ENCODE results near the gene HAGHL. TPM values are rescaled to one million over a fixed set of nuclear protein-coding genes. Genes with fewer than 3 reads are reported as not detected.
A peak's percentile ranks its signal among the peaks of the same experiment; 100 is the strongest.

Gene HAGHL
- total RNA-seq, 1 experiment from 2014 or later: 6.8 TPM

DNA sequence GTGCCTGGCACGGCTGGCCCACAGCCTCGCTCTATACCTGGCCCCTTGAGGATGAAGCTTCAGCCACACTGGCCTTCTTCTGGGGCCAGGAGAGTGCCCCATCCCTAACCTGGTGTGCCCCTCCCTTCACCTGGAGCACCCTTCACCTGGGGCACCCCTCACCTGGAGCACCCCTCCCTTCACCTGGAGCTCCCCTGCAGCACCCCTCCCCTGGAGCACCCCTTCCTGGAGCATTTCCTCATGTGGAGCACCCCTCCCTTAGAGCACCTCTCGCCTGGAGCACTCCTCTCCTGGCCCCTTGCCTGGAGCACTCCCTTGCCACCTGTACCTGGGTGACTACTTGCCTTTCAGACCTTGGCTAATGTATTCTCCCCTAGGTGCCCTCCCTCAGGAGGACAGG is 18.9 kb upstream of the HAGHL start:
- H3K9me3 Mint-ChIP-seq (ENCODE audit: unreplicated experiment): no peaks in the 10 kb centered on the region

DNA sequence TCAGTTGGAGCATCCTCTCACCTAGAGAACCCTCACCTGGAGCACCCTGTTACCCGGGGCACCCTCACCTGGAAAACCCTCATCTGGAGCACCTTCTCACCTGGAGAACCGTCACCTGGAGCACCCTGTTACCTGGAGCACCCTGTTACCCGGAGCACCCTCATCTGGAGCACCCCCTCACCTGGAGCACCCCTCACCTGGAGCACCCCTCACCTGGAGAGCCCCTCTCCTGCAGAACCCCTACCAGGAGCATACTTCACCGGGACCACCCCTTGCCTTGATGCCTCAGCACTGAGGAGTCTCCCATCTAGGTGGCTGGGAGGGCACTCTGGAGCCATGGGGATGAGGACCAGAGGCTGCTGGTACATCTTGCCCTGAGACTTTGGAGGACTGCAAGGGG is 17.9 kb upstream of the HAGHL start:
- no peaks in the 10 kb centered on the region; the same call in 1 of the 2 replicates for H3K27me3 ChIP-seq (replicated peaks; ENCODE audit: control insufficient read depth, insufficient read depth, low read length)
- intact Hi-C loops (cut with micrococcal nuclease; ENCODE audit: unreplicated experiment): no loop called here
- DNase-seq: no peak
- no peak overlapping the region for H3K27ac Mint-ChIP-seq (ENCODE audit: unreplicated experiment)
- no peak overlapping the region for H3K4me3 Mint-ChIP-seq (ENCODE audit: unreplicated experiment)
- no TSS peak for BruUV-seq (replicated peaks)
- POLR2A ChIA-PET: no interaction called here
- H3K36me3 Mint-ChIP-seq (ENCODE audit: insufficient read depth, unreplicated experiment): peaks cover 8% of the 10 kb centered on the region
- H3K9me3 ChIP-seq: no peaks in the 10 kb centered on the region
- TF ChIP-seq CTCF (IDR thresholded peaks at IDR 0.05; ENCODE audit: insufficient read depth in 1 of 2, low read depth in 1 of 2, low read length in 1 of 2, severe bottlenecking in 1 of 2, unreplicated experiment in 1 of 2): no peak
- H3K9me3 Mint-ChIP-seq (ENCODE audit: unreplicated experiment): no peaks in the 10 kb centered on the region
- no peak overlapping the region for H3K4me3 ChIP-seq (ENCODE audit: low read depth, low read length)
- H3K36me3 ChIP-seq (ENCODE audit: control insufficient read depth, insufficient read depth, low read length): no peaks in the 10 kb centered on the region
- CTCF ChIA-PET: no interaction called here
- H3K27me3 Mint-ChIP-seq (ENCODE audit: insufficient read depth, unreplicated experiment): peaks cover 5% of the 10 kb centered on the region
- H3K4me1 Mint-ChIP-seq (ENCODE audit: low read depth, unreplicated experiment): peaks cover 7% of the 10 kb centered on the region
- H3K4me1 ChIP-seq: peaks cover 6% of the 10 kb centered on the region; the same call in 1 of the 2 replicates

More for the DNA sequence above, 18.9 kb upstream of the HAGHL start:
- Mint-ChIP-seq H3K4me1 (ENCODE audit: low read depth, unreplicated experiment) (peaks cover 7% of the 10 kb centered on the region), H3K36me3 (ENCODE audit: insufficient read depth, unreplicated experiment) (peaks cover 7% of the 10 kb centered on the region), H3K27ac (ENCODE audit: unreplicated experiment) (no peak overlapping the region), H3K4me3 (ENCODE audit: unreplicated experiment) (no peak overlapping the region), H3K27me3 (ENCODE audit: insufficient read depth, unreplicated experiment) (peaks cover 6% of the 10 kb centered on the region)
- H3K4me1 ChIP-seq: peaks cover 6% of the 10 kb centered on the region; the same call in 1 of the 2 replicates
- H3K27me3 ChIP-seq (replicated peaks; ENCODE audit: control insufficient read depth, insufficient read depth, low read length): no peaks in the 10 kb centered on the region; the same call in 1 of the 2 replicates
- ChIA-PET CTCF (no interaction called here), POLR2A (no interaction called here)
- H3K9me3 ChIP-seq: no peaks in the 10 kb centered on the region
- H3K4me3 ChIP-seq (ENCODE audit: low read depth, low read length): no peak overlapping the region
- no peaks in the 10 kb centered on the region for H3K36me3 ChIP-seq (ENCODE audit: control insufficient read depth, insufficient read depth, low read length)
- no peak for DNase-seq
- intact Hi-C loops (cut with micrococcal nuclease; ENCODE audit: unreplicated experiment): no loop called here
- no peak for TF ChIP-seq CTCF (IDR thresholded peaks at IDR 0.05; ENCODE audit: insufficient read depth in 1 of 2, low read depth in 1 of 2, low read length in 1 of 2, severe bottlenecking in 1 of 2, unreplicated experiment in 1 of 2)
- no TSS peak for BruUV-seq (replicated peaks)

- Histone ChIP-seq H3K9me3 (no peaks in the 10 kb centered on the region), H3K4me1 (peaks cover 14% of the 10 kb centered on the region), H3K36me3 (ENCODE audit: control insufficient read depth, insufficient read depth, low read length) (no peaks in the 10 kb centered on the region), H3K27me3 (replicated peaks; ENCODE audit: control insufficient read depth, insufficient read depth, low read length) (no peaks in the 10 kb centered on the region), H3K4me3 (ENCODE audit: low read depth, low read length) (no peak overlapping the region)
- Mint-ChIP-seq H3K4me1 (ENCODE audit: low read depth, unreplicated experiment) (peaks cover 7% of the 10 kb centered on the region), H3K4me3 (ENCODE audit: unreplicated experiment) (no peak overlapping the region), H3K27me3 (ENCODE audit: insufficient read depth, unreplicated experiment) (peaks cover 5% of the 10 kb centered on the region), H3K36me3 (ENCODE audit: insufficient read depth, unreplicated experiment) (peaks cover 8% of the 10 kb centered on the region), H3K9me3 (ENCODE audit: unreplicated experiment) (no peaks in the 10 kb centered on the region), H3K27ac (ENCODE audit: unreplicated experiment) (no peak overlapping the region)
- POLR2A ChIA-PET: no interaction called here
- intact Hi-C loops (cut with micrococcal nuclease; ENCODE audit: unreplicated experiment): loop anchor here (10.0 kb wide), 1 partner anchor 75 kb away; the partner anchor contains the start of genes CHTF18 and RPUSD1
- TF ChIP-seq CTCF (IDR thresholded peaks at IDR 0.05; ENCODE audit: insufficient read depth in 1 of 2, low read depth in 1 of 2, low read length in 1 of 2, severe bottlenecking in 1 of 2, unreplicated experiment in 1 of 2): no peak
- CTCF ChIA-PET: interaction anchor here (0.6 to 1.0 kb wide), 2 partner anchors 10 to 271 kb away, joined by 3 to 4 read pairs; no protein-coding TSS in a partner anchor
- DNase-seq: peak in 1 of 2 experiments; percentile 66
- BruUV-seq (replicated peaks): no TSS peak
These were observed 17.1 kb upstream of the HAGHL start for GRCh38 chr16:709566-710499.
